HG03064 (cell line): ENCODE results near the gene RAB26.
"Not testable (repeated sequence)": the region's sequence is repeated elsewhere in the genome, so short reads cannot be mapped to it uniquely, and the experiment has no call there.

Source experiments
- ATAC-seq: cut with Tn5 transposase; IDR thresholded peaks from one replicate; pipeline ENCODE4 v1.9.1; 2021; ENCODE audit warnings: low read depth; ENCODE audit not compliant: unreplicated experiment

Gene RAB26, protein sequence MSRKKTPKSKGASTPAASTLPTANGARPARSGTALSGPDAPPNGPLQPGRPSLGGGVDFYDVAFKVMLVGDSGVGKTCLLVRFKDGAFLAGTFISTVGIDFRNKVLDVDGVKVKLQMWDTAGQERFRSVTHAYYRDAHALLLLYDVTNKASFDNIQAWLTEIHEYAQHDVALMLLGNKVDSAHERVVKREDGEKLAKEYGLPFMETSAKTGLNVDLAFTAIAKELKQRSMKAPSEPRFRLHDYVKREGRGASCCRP

DNA sequence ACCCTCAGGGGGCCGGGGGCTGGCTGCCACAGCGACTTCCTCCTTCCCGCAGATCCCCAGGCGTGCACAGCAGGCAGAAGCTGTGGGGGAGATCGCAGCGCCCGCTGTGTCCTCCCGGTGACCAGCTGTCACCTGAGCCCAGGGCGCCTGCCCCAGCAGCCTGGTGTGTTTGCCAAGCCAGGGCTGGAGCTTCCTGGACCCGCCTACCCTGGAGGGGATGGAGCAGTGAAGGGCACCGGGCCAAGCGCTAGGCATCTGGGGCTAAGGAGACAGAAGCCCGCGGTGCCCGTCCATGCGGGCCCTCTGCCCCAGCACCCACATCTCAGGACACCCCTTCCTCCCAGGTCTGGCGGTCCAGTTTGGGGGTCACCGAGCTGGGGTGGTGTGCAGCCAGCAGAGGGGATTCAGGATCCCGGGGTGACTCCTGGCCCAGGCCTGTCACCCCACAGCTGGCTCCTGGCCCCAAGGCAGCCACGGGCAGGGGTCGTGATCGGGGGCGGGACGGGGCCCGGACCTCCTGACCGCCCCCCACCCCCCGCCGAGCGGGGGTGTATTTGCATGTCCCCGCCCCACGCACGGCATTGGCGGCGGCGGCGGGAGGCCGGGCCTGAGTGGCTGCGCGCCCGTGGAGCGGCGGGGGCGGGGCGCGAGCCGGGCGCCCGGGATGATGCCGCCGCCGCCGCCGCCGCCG lies at the start of gene RAB26:
TSS of gene RAB26 (plus strand) at position 645 of the 691 bp plus-strand sequence. CDS start 159 bp downstream, outside the sequence.
- no peak for ATAC-seq

DNA sequence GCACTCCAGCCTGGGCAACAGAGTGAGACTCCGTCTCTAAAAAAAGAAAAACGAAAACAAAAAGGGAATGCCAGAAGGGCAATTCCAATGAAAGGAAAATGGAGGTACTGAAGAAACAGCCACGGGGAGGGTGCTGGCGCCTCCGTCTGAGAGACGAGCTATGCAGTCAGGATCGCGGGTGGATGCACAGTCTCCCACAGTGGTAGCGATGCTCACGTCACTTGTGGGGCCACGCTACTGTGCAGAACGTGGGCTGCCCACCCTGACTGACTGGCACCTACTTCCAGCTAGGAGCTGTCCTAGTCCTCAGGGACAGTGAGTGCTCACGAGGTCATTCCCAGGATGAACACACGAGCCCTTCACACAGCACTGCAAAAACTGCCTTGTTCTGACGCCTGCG lies 46.8 kb upstream of the RAB26 start:
- ATAC-seq = not testable (repeated sequence)

DNA sequence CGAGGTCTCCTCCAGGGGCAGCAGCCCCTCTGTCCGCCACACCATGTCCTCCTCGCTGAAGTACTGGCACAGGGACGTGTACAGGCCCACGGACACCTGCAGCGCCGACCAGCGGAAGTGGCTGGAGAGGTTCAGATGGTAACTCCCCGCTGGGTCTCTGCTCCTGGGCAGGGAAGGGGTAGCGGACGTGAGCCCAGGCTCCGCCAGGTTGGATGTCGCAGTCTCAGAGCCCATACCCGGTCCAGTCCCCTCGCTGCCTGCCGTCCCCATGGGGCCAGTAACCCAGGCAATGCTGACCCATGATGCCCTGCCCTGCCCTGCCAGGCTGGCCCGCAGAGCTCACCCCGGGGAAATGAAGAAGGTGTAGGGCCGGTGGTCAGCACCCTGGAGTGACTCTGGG lies 46.0 kb upstream of the RAB26 start:
- ATAC-seq = no peak

DNA sequence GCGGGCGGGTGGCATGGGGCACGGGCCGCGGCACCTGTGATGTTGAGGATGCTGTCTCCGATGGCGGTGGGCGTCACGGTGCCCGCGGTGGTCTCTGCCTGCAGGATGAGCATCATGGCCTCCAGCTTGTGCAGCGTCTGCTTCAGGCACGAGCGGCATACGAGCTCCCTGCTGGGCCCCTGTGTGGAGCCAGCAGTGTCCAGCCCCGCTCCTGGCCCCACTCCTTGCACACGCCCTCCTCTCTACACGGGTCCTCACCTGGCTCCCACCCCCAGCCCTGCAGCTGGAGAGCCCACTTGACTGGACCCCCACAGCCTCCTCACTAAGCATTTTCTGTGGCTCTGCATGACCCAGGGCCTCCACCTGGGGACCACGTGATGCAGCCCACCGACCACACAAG lies 44.0 kb upstream of the RAB26 start:
- not testable (repeated sequence) for ATAC-seq

DNA sequence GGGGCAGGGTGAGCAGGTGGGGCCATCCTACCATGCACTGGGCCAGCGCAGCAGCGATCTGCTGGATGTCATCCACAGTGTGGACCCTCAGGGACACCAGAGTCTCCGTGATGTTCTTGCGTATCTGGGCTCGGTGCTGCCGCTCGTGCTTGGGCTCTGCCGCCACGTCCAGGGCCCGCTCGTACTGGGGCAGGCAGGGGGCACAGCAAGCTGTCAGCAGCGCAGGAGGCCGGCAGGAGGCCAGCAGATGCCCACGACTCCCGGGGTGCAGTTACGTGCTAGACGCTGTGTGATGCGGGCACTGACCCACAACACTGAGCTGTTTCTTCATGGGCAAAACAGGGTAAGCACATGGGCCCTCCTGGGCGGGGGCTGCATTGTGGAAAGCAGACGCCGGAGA lies 43.1 kb upstream of the RAB26 start:
- ATAC-seq = not testable (repeated sequence)

DNA sequence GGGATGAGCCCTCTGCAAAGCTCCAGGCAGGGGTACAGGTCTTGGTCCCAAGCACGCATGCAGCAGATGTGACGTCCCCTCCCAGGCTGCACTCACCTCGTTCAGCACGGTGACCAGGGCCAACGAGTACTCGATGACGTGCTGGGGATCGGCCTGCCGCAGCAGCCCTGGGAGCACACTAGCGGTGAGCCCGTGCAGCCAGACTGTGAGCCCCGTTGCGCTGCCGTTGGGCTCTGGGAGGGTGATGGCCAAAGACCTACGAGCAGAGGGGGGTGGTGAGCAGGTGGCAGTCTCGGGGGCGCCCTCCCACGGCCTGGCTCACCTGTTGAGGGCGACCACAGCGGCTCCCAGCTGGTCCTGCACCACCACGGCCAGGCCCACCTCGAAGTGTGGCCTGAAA lies 42.7 kb upstream of the RAB26 start:
- ATAC-seq = not testable (repeated sequence)

DNA sequence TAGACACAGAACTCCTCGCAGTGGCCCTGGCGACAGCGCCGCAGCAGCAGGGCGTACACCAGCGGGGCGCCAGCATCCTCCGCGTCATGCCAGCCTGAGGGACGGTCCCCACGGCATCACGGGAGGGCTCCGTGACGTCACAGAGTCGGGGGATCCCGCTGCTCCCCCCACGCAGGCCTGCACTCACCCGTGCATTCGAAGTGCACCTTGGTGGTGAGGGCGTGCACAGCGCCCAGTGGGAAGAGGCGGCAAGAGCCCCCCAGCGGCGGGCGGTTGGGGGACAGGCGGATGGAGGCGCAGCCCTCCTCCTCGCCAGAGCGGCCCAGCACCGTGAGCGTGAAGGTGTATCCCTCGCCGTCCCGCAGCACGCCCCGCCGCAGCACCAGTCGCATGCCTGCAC lies 42.2 kb upstream of the RAB26 start:
- not testable (repeated sequence) for ATAC-seq

DNA sequence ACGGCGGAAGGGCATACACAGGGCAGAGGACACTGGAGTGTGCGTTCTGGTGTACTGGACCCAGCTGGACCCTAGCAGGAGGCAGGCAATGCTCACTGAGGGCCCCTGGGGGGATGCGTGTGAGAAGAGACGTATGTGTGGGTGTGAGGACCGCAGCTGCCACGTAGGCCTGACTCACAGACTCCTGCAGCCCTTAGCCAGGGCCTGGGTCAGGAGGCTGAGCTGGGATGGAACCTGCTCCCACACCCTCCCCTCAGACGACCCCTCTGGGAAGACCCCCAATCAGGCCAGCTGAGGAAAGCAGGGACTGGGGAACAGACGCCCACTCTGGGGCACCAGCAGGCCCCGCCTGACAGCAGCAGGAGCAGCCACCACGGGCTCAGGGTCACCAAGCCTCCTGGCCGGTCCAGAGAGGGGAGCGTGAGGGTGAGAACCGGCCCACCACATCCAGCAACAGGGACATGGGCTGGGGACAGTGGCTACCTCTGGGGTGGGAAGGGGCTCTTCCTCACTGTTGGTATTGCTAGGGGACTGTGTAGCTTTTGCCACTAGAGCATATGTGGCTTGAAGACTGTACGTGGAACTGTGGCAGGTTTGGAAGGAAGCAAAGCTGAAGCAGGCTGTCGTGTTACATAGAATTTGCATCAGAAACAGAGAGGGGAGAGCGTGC lies 41.2 kb upstream of the RAB26 start:
- ATAC-seq = not testable (repeated sequence)

DNA sequence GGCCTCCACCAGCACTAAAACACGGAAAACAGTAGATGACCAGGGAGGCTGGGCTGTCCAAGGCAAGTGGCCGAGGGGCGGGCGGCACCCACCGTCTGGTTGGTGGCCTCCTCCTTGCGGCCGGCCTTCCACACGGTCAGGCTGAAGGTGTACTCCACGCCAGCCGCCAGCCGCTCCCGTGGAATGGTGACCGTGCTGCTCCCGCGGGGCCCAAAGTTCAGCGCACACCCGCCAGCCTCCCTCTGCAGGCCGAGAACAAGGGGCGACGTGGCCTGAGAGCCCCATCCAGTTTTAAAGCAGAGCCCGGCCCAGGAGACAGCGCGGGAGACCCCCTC lies 40.7 kb upstream of the RAB26 start:
- ATAC-seq = not testable (repeated sequence)

DNA sequence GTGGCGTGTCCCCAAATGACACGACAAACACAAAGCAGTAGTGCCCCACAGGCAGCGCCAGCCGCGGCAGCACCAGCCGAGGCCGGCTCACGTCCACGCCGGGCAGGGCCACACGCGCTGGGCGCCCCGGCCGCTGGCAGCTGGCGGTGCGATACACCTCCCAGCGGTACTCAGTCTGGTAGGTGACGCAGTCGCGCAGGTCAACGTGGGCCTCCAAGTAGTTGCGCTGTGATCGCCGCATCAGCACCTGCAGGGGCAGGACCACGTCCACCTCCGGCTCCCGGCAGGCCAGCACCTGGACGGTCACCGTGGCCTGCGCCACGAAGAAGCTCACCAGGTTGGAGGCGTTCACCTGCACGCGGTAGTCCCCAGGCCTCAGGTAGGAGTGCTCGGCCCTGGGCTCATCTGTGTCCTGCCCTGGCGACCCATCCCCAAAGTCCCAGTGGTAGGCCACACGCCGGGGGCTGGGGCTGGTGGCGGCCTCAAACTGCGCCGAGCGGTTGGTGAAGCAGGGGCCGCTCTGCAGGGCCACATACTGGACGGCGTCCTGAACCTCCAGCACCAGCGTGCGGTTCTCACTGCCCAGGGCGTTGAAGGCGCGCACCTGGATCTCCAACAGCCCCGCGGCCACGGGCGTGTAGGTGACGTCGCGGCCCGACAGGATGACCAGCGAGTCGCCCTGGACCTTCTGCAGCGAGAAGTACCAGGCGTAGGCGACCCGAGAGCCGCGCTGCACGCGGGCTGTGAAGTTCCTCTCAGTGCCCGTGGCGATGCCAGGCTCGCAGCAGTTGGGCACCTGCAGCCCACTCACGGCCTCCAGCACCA lies 39.8 kb upstream of the RAB26 start:
- not testable (repeated sequence) for ATAC-seq

DNA sequence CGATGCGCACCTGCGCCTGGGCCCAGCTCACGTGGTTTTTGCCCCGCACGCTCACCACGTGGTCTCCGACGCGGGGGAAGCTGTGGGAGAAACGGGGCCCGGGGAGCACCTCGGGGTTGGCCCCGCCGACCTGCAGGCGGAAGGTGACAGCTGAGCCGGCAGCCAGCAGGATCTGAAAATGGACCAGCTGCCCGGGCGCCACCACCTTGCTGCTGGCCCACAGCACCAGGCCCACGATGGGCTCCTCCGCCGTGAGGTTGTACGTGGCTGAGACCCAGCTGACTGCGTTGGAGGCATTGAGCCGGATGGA lies 39.2 kb upstream of the RAB26 start:
- ATAC-seq = not testable (repeated sequence)

DNA sequence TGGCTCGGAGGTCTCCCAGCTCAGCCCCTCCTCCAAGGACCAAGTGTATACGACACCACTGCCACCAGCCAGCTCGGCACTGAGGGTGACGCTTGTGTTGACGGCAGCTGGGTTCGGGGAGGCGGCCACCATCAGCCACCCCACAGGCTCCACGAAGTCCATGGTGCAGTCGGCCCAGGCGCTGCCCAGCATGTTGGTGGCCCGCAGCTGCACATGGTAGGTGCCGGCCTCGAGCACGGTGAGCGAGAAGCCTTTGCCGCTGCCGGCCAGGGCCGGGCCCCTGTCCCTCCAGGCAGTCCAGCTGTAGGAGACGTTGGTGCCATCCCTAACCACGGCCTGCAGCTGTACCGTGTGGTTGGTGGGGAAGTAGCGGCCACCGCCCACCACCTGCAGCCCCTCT lies 38.6 kb upstream of the RAB26 start:
- not testable (repeated sequence) for ATAC-seq

DNA sequence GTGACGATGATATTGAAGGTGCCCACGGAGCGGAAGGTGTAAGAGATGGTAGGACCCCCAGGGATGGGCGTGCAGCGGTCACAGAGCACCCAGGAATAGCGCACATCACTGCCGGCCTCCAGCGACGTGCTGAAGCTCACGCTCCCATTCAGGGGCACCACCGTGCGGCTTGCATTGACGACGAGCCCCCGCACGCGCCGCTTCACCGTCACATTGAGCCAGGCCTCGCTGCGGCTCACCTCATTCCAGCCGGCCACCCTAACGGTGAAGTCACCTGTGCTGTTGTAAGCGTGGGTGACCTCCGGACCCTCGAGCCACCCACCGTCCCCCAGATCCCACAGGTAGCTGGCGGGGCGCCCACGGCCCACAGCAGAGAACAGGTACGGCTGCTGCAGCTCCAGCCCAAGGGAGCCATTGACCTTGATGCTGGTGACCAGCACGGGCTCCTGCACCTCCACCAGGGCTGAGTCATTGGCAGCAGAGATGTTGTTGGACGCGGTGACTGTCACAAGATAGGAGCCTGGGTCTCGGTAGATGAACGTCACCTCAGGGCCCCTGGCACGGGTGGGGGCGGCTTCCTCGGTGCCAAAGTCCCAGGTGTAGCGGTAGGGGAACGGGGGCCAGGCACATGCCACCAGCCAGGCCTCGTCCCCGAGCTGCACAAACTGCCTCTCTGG lies 38.0 kb upstream of the RAB26 start:
- ATAC-seq = not testable (repeated sequence)

DNA sequence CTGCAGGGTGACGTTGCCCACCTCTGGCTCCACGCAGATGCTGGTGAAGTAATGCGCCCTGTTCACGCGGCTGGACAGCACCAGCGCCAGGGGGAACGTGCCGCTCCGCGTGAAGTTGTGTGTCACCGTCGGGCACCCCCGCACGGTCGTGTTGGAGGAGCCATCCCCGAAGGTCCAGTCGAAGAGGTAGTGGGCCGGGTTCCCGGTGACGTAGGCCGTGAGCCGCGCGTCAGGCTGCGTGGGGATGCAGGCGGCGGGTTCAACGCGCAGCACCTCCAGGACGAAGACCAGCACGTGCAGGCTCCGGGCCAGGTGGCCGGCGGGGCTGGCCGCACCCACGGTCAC lies 37.4 kb upstream of the RAB26 start:
- ATAC-seq = not testable (repeated sequence)

DNA sequence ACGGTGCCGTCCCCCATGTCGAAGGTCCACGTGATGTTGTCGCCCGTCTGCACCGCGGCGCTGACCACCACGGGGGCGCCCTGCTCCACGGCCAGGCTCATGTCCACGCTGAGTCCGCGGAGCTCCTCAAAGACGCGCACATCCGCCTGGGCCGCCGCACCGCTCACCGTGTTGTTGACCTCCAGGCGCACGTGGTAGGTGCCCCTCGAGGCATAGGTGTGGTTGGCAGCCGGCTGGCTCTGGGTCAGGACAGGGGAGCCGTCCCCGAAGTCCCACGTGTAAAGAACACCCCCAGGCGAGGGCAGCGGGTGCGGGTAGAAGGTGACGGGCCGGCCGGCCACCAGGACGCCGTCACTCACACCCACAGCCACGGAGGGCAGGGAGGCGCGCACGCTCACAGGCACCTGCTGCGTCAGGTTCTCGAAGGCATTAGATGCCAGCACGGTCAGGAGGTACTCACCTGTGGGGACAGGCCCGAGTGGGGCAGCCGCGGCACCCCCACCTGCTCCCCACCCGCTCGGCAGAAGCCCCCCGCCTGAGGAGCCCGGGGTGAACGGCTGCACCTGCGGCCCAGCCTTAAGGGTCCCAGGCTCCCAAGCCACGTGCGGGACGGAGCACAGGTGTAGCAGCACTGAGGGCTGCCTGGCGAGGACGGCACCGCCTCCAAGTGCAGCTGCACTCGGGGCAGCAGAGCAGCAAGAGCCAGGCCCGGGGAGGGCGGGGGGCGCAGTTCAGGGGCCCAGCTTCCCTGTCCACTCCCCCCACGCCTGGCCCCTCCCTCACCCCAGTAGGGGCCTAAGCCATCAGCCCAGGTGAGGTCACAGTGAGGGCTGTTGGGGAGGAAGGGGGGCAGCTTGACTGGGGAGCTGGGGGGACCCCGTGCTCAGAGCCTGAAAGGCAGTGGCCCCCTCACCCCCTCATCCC lies 36.8 kb upstream of the RAB26 start:
- not testable (repeated sequence) for ATAC-seq

DNA sequence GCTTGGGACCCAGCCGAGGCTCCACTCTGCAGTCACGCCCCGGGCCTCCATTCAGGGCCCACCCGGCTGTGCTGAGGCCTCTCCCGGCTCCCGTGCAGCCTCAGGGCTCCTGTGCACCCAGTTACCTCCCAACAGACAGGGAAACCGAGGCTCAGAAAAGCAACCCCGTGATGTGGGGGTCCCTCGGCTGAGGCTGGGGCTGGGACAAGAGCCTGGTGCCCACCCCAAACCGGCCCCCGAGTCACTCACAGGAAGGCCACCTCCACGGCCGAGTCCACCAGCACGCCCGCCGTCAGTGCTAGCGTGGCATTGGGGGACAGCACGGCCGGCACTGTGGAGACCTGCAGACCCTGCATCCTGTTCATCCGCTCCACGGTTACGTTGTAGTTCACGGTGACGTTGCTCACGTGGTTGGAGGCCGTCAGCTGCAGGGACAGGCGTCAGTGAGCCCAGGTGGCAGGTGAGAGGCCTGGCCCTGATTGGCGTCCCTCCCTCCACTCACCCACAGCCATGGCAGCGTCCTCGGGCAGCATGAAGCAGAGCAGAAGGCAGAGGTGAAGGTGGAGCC lies 35.8 kb upstream of the RAB26 start:
- not testable (repeated sequence) for ATAC-seq

DNA sequence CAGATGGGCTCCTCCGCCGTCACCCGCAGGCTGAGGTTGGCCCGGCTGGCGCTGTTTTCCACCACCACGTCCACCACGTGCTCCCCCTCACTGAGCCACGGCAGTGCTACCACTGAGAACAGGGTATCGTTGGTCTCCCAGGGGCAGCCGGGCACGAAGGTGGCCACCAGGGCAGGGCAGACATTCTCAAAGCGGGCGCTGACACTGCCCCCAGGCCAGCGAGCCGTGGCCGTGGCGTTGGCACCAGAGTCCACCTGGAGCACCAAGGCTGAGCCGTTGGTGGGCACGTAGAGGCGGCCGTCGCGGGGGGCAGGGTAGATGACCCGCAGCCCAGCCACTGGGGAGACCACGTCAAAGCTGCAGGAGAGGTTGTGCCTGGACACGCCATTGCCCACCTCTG lies 34.2 kb upstream of the RAB26 start:
- not testable (repeated sequence) for ATAC-seq

DNA sequence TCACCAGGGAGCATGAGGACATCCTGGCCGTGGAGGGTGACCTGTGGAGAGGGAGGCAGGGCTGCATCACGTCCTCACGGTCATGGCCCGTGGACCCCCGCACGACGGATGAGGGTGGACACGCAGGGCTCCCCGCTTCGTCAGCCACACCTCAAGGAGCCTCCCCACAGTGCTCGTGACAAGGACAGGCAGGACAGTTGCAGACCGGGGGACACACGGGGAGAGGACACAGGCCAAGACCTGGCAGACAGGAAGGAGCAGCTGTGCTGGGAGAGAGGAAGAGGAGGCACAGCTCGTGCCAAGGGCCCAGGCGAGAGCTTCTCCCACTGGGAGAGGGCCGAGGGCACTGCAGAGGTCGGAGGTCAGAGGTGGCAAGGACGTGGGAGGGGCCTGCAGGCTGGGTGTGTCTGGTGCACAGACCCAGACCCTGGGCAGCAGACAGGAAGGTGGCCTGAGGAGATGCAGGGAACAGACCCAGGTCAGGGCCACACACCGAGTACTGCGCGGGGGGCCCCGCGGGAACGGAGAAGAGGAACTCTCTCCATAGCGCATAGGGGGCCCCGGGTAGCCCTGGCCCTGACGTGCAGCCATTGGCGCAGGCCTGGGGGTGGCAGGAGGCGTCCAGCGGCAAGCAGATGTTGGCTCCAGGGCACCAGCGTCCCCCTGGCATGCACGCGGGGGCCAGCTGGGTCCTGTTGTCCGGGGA lies 33.4 kb upstream of the RAB26 start:
- ATAC-seq = not testable (repeated sequence)

DNA sequence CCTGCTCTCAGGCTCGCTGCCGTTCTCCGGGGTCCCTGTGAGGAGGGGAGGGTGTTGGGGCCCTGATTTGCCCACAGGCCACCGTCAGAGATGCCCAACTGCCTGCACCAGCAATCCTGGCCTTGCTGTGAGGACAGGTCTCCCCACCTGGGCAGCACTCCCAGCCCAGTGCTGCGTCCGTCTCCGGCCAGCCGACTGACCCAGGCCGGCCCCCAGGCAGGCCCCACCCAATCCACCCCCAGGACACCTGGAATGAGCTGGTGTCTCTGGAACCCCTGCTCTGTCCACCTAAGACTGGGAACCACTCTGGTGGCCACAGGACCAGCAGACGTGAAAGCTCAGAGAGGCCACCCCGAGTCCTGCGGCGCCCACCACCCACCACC lies 32.8 kb upstream of the RAB26 start:
- ATAC-seq = no peak
